ENCODE measurements around the gene ARMH1.

ARMH1 gene

GRCh38 chr1:44674113-44675000, at the start of gene ARMH1, which contains the start of gene TMEM53:
TSS of gene ARMH1 (plus strand) at chr1:44674714. CDS start at chr1:44689698, 14,984 bp downstream.
TSS of gene TMEM53 (minus strand) at chr1:44674481. CDS start at chr1:44674391, 90 bp downstream.
- TF ChIP-seq YY1 (IDR thresholded peaks at IDR 0.05; ENCODE audit: low read depth), result peak; percentile 11; the same call in 1 of the 2 replicates
- TF ChIP-seq EGR1 (IDR thresholded peaks at IDR 0.05), result peak; percentile 30; the same call in 1 of the 2 replicates
- TF ChIP-seq TAF1 (IDR thresholded peaks at IDR 0.05; ENCODE audit: low read depth), result peak; percentile 18; the same call in 1 of the 2 replicates
- TF ChIP-seq MAX (IDR thresholded peaks at IDR 0.05), result peak; percentile 36; the same call in 1 of the 2 replicates
- no peak for TF ChIP-seq RAD21 (IDR thresholded peaks at IDR 0.05; ENCODE audit: low read depth)

- TF ChIP-seq RAD21 (IDR thresholded peaks at IDR 0.05; ENCODE audit: low read depth) (no peak), ZBTB7A (IDR thresholded peaks at IDR 0.05; ENCODE audit: low read depth) (no peak), TAF1 (IDR thresholded peaks at IDR 0.05; ENCODE audit: low read depth) (no peak), MAX (IDR thresholded peaks at IDR 0.05) (no peak), CREB1 (IDR thresholded peaks at IDR 0.05; ENCODE audit: low read depth) (no peak), NFIC (IDR thresholded peaks at IDR 0.05) (no peak), USF1 (IDR thresholded peaks at IDR 0.05) (no peak), EP300 (IDR thresholded peaks at IDR 0.05; ENCODE audit: borderline replicate concordance) (no peak), CEBPB (IDR thresholded peaks at IDR 0.05) (no peak), YY1 (IDR thresholded peaks at IDR 0.05; ENCODE audit: low read depth) (no peak), EGR1 (IDR thresholded peaks at IDR 0.05) (no peak), FOXM1 (IDR thresholded peaks at IDR 0.05; ENCODE audit: borderline replicate concordance, low read depth) (no peak), TCF12 (IDR thresholded peaks at IDR 0.05; ENCODE audit: low read depth) (no peak), TEAD4 (IDR thresholded peaks at IDR 0.05) (no peak), REST (IDR thresholded peaks at IDR 0.05; ENCODE audit: low read depth) (no peak)
Observed at GRCh38 chr1:44625348-44625747, 49.2 kb upstream of the ARMH1 start.

- TF ChIP-seq NFIC (IDR thresholded peaks at IDR 0.05) (peak; percentile 47), RAD21 (IDR thresholded peaks at IDR 0.05; ENCODE audit: low read depth) (no peak), TCF12 (IDR thresholded peaks at IDR 0.05; ENCODE audit: low read depth) (0 out of 2 replicates have a peak, but pooled peaks have one; percentile 19), EP300 (IDR thresholded peaks at IDR 0.05; ENCODE audit: borderline replicate concordance) (no peak), TEAD4 (IDR thresholded peaks at IDR 0.05) (peak; percentile 54; the same call in 1 of the 2 replicates), CEBPB (IDR thresholded peaks at IDR 0.05) (no peak), FOXM1 (IDR thresholded peaks at IDR 0.05; ENCODE audit: borderline replicate concordance, low read depth) (no peak), ZBTB7A (IDR thresholded peaks at IDR 0.05; ENCODE audit: low read depth) (no peak), CREB1 (IDR thresholded peaks at IDR 0.05; ENCODE audit: low read depth) (no peak), YY1 (IDR thresholded peaks at IDR 0.05; ENCODE audit: low read depth) (peak; percentile 56; the same call in 1 of the 2 replicates), USF1 (IDR thresholded peaks at IDR 0.05) (no peak), REST (IDR thresholded peaks at IDR 0.05; ENCODE audit: low read depth) (no peak), MAX (IDR thresholded peaks at IDR 0.05) (no peak), TAF1 (IDR thresholded peaks at IDR 0.05; ENCODE audit: low read depth) (no peak), EGR1 (IDR thresholded peaks at IDR 0.05) (no peak)
Observed at GRCh38 chr1:44628962-44629756, 45.4 kb upstream of the ARMH1 start.

GRCh38 chr1:44630116-44630515, 44.4 kb upstream of the ARMH1 start:
- no peak for TF ChIP-seq EGR1 (IDR thresholded peaks at IDR 0.05)
- no peak for TF ChIP-seq NFIC (IDR thresholded peaks at IDR 0.05)
- no peak for TF ChIP-seq CEBPB (IDR thresholded peaks at IDR 0.05)
- no peak for TF ChIP-seq USF1 (IDR thresholded peaks at IDR 0.05)
- no peak for TF ChIP-seq YY1 (IDR thresholded peaks at IDR 0.05; ENCODE audit: low read depth)
- TF ChIP-seq ZBTB7A (IDR thresholded peaks at IDR 0.05; ENCODE audit: low read depth), result no peak
- no peak for TF ChIP-seq FOXM1 (IDR thresholded peaks at IDR 0.05; ENCODE audit: borderline replicate concordance, low read depth)
- TF ChIP-seq TCF12 (IDR thresholded peaks at IDR 0.05; ENCODE audit: low read depth), result no peak
- TF ChIP-seq RAD21 (IDR thresholded peaks at IDR 0.05; ENCODE audit: low read depth), result no peak
- TF ChIP-seq TEAD4 (IDR thresholded peaks at IDR 0.05), result no peak
- TF ChIP-seq EP300 (IDR thresholded peaks at IDR 0.05; ENCODE audit: borderline replicate concordance), result no peak
- no peak for TF ChIP-seq MAX (IDR thresholded peaks at IDR 0.05)
- TF ChIP-seq REST (IDR thresholded peaks at IDR 0.05; ENCODE audit: low read depth), result no peak
- TF ChIP-seq TAF1 (IDR thresholded peaks at IDR 0.05; ENCODE audit: low read depth), result no peak
- no peak for TF ChIP-seq CREB1 (IDR thresholded peaks at IDR 0.05; ENCODE audit: low read depth)
